Subcutaneous adipose tissue (tissue), 4 donors: ENCODE measurements around the gene SIK2. TPM values are rescaled to one million over a fixed set of nuclear protein-coding genes. Genes with fewer than 3 reads are reported as not detected.

Experiments
- CTCF ChIP-seq: fragments of 450-650 bp; IDR thresholded peaks from one replicate; pipeline ENCODE4 v1.5.1; 2016; ENCODE audit warnings: low read depth, mild to moderate bottlenecking, control low read depth, antibody characterized with exemption, moderate library complexity
- total RNA-seq, 4 donors: library from RNA; depleted of rRNA; stranded (reverse); fragments of >200 nt; gene quantifications; one replicate each; pipeline ENCODE4 v1.1.0, GENCODE V29; 2016

SIK2 gene
- total RNA-seq, 4 donors from 2014 or later: 75.8 to 113 (median 101) TPM

- no peak for TF ChIP-seq CTCF
Measured at GRCh38 chr11:111693224-111693937, 91.1 kb downstream of the SIK2 start.

GRCh38 chr11:111694851-111695250, 92.6 kb downstream of the SIK2 start:
- TF ChIP-seq CTCF: no peak

- no peak for TF ChIP-seq CTCF
Measured at GRCh38 chr11:111696556-111696955, 94.3 kb downstream of the SIK2 start.

- TF ChIP-seq CTCF: no peak
Measured at GRCh38 chr11:111697933-111698371, 95.7 kb downstream of the SIK2 start.

GRCh38 chr11:111698852-111699559, 96.8 kb downstream of the SIK2 start:
- no peak for TF ChIP-seq CTCF

GRCh38 chr11:111699579-111700156, 97.4 kb downstream of the SIK2 start:
- TF ChIP-seq CTCF: no peak

GRCh38 chr11:111700162-111700561, 97.9 kb downstream of the SIK2 start:
- TF ChIP-seq CTCF: no peak
